HG03159 (cell line): ENCODE data around the gene LRRC75A.
"Not testable (repeated sequence)": the region's sequence is repeated elsewhere in the genome, so short reads cannot be mapped to it uniquely, and the experiment has no call there.

ENCODE experiments used
- ATAC-seq: cut with Tn5 transposase; IDR thresholded peaks from one replicate; pipeline ENCODE4 v1.9.1; 2021; ENCODE audit warnings: mild to moderate bottlenecking, moderate library complexity; ENCODE audit not compliant: unreplicated experiment

The LRRC75A gene

DNA sequence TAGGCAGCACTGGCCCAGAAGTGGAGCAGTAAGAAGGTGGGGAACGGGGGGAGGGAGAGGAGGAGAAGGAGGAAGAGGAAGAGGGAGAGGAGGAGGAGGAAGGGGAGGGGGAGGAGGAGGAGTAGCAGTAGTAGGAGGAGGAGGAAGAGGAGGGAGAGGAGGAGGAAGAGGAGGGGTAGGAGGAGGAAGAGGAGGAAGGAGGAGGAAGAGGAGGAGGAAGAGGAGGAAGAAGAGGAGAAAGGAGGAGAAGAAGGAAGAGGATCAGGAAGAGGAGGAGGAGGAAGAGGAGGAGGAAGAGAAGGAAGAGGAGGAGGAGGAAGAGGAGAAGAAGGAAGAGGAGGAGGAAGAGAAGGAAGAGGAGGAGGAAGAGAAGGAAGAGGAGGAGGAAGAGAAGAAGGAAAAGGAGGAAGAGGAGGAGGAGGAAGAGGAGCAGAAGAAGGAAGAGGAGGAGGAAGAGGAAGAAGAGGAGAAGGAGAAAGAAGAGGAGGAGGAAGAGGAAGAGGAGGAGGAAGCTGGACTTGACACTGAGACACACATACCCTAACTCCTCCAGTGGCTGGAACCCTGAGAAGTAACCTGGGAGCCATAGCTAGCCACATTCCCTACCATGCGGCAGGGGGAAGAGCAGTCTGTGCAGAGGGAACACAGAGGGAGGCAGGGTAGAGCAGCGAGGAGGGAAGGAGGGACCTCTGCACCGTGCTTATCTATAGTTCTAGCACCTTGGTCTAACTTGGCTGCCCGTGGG lies 35.8 kb downstream of the LRRC75A start:
- no peak for ATAC-seq

DNA sequence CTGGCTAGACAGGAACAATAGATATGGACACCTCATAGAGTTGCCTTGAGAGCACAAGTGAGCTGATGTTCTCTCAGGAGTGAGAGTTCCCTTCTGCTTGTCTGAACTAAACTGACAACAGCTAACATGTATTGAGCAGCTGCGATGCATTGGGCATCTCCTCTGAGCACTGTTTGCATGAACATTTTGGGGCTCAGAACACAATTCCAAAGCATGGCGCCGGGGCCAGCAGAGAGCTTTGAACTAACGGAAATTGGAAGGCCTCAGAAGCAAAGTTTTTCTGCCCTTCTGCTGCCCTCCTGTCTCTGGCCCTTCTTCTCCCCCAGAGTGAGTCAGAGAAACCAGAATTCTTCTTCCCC lies 38.5 kb downstream of the LRRC75A start:
- no peak for ATAC-seq

DNA sequence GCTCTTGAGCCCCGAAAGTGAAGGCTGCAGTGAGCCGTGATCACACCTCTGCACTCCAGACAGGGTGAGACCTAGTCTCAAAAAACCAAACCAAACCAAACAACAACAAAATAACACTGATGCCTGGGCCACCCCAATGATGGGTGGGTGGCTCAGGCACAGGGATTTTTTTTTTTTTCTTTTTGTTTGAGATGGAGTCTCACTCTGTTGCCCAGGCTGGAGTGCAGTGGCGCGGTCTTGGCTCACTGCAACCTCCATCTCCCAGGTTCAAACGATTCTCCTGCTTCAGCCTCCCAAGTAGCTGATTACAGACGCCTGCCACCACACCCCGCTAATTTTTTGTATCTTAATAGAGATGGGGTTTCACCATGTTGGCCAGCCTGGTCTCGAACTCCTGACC lies 39.7 kb downstream of the LRRC75A start:
- ATAC-seq = not testable (repeated sequence)

DNA sequence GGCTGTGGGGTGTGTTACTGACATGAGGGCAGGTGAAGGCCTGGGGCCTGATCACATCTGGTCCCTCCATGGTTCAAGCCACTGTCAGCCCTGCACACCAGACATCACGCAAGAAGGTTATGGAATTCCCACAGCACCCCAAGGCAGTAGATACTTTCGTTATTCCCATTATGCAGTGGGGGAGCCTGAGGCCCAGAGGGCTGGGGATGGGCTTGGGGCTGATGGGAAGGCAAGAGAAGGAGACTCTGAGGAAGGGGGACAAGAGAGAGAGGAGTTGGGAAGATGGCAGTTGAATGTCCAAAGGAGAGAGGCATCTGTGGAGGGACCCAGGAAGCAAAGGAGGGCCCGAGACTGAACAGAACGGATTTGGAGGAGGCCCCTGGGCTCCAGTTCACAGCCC lies 42.0 kb downstream of the LRRC75A start:
- no peak for ATAC-seq

DNA sequence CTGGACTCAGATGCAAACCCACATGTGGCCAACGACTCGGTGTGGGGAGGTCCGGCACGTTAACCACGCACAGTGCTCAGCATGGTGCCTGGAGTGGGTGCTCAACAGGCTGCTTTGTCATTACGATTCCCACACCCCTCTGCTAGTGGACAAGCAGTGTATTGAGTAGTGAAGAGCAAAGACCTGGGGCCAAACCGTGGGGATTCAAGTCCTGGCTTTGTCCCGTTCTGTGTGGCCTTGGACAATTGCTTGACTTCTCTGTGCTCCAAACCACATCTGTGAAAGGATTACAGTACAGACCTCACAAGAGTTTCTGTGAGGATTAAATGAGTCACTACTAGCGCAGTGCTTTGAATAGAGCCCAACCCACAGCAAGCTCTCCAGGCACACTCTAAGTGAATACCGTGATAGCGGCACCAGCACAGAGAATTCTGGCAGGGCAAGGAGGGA lies 42.8 kb downstream of the LRRC75A start:
- no peak for ATAC-seq

DNA sequence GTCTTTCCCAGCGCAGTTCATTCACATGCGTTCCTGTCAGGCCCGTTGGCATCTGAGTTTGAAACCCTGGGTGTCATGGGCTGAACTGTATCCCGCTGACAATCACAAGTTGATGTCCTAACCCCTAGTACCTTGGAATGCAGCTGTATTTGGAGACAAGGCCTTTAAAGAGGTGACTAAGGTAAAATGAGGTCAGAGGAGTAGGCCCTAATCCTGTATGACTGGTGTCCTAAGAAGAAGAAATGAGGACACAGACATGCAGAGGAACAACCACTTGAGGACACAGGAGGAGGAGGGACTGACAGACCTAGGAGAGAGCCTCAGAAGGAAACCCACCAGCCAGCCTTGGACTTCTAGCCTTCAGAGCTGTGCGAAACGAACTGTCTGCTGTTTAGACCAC lies 43.5 kb downstream of the LRRC75A start:
- no peak for ATAC-seq

DNA sequence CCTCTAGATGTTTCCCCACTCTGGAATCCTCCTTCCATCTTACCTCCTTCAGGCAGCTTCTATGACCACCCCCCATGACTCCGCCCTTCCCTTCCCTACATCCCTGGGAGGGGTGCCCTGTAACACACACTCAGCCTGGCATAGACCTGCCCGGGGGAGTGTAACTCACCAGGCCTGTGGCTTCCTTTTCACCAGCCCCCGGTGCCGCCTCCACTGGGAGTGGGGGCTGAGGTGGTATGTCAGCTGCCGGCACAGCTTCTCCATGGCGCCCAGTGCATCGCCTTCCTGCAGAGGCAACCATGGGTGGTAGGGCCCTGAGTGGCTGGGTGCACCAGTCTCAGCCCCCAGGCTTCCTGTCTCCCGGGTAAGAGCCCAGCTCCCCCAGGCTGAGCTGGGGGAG lies 44.3 kb downstream of the LRRC75A start:
- ATAC-seq = no peak

DNA sequence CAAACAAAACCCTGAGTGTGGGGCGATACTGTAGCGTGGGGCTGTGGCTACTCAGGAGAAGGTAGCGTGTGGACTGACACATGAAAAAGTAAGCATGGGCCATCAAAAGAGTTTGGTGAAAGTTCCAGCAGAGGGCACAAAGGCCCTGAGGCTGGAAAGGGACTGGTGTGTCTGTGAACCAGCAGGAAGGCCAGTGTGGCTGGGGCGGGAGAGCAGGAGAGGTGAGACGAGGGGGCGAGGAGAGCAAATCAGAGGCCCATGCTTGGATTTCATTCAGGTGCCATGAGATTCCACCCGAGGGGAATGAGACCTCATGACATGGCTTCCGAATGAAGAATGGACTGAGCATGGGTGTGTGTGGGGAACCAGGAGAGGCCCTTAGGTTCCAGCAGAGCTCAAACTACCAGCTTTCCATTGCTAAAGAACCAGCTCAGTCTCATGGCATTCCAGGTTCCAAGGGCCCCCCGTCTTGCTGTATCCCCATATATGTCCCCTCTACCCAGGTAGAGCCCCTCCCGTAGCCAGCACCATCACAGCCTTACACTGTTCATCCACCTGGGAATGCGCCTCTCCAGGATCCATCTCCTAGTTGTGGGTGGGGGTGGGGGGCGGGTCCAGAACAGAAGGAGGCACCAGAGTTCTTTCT lies 45.5 kb downstream of the LRRC75A start:
- no peak for ATAC-seq

DNA sequence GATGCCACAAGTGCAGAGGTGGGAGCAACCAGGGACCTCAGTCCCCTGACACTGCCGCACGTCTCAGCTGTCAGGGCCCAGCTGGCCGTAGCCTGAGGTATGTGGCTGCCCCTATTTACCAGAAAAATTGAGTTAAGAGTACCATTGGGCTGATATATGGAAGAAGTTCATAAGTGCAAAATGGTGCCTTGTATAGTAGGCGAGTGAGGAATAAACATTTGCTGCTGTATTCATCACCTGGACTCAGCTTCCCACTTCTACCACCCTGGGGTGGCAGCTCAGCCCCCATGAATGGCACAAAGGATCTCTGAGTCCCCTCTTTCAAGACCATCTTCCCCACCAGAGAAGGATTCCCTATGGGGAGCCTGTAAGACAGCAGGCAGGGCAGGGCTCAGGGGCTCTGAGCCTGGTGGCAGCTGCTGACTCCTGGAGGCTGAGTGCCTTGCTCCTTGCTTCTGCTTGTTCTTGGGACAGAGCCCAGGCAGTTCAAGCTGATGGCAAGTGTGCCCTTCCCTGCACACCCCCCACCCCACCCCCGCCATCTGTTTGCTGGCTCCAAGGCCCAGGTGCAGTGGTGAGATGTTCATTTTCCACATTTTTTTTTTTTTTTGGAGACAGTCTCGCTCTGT lies 47.6 kb downstream of the LRRC75A start:
- ATAC-seq = no peak

DNA sequence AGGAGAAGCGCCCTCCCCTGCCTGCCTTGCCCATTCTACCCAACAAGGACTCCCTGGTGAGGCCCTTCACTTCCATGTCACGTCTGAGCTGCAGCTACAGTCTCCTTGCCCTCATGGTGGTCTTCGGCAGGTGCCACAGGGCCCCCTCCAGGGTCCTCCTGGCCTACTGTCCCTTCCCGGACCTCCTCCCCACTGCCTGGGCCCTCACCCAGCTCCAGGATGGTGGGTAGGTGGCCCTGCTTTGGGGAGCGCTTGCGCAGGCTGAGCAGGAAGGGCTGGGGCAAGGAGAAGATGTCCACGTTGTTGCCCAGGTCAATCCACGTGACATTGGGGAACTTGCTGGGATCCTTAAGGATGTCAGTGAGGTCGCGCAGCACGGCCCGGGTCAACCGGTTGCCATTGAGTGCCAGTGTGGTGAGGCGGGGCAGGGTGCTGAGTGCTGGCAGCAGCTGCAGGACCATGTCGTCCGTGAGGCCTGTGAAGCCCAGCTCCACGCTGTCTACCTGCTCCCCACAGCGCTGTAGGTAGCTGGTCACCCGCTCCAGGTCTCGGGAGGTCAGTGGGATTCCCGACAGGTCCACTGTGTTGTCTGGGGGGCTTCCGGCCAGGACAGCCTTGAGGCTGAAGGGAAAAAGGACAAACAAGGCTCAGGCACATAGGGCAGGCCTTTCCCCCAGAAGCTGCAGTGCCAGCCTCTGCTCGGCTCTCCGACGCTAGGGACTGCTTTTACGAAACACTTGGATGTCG lies 48.3 kb downstream of the LRRC75A start:
- no peak for ATAC-seq

DNA sequence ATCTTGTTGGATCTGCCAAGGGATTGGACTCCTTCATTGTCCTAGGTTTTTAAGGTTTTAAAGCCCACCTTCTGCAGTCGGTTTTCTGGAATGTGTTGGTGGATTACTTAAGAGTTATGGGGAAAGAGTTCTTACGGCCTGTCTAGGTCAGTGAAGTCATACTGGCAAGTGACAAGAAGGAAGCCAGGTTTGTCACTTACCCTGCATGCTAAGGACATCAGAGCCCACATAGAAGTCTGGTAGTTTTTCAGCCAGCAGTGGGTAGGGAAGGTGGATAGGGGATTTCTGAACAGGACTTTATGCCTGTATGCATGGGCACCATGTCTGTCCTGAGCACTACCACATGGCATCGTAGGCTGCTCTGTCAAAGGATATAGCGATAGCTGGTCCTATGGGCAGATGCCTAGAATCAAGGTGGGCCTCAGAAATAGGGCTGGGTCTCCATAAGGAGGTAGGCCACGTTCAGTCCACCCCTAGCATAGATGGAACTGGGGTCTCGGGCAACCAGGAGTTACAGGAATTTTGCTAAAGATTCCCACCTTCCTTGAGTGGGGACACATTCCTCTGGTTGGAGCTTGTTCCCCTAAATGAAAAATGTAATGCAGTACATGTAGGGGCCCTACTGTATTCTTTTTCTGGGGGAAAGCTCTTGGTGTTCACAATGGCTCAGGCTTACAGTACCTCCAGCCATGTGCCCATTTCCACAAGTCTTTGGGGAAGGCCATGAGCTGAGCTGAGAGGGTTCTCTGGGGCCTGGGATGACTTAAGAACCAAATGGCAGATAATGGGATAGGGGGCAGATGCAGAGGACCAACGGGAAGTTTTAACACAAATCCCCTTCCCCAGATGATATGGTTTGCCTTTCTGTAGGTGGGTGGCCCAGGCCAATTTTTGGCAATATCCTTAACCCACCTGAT lies 49.1 kb downstream of the LRRC75A start:
- ATAC-seq = no peak

DNA sequence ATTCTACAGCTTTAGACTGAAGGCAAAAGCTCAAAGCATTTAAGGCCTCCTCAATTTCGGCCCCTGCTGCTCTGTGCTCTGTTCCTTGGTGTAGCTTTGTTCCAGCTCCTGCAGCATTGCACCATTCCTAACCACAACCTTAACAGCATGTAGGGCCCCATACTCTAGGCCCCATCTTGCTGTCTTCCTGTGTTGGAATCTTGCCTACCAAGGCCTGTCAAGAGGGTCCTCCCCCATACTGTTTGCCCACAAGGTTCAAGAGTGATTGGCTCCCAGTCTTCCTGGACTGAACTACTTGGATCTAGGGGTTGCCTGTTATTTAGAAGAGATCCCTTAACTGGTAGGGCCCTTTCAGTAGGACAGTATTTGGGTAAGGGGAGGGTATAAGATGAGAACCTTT lies 49.9 kb downstream of the LRRC75A start:
- no peak for ATAC-seq

DNA sequence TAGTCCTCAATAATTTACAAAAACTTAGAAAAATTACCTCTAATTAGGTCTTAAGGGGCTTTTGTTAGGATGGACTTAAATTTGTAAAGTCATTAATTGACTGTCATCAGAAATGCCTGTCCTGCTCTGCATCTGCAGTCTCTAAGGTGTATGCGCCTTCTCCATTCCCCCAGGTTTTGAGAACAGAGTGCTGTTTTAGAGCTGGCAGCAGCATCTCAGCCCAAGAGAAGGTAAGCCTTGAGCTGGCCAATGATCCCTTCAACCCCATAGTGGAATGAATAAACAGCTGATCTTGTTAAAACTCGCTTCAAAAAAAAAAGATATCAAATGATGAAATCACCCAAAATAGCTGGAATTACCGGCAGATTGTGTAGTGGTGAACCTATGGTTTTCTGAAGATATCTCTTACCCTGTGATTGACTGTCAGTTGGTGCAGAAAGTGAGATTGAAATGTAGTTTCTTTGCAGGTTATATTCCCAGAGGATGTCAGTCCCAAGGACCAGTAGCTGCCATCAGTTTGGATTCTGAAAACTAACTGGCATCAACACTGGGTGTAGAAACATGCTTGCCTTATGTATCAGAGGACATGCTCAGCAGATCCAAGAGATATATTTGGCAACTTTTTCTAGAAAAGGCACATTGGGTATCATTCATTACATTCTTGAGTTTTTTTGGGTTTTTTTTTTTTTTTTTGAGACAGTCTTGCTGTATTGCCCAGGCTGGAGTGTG lies 50.9 kb downstream of the LRRC75A start:
- no peak for ATAC-seq

DNA sequence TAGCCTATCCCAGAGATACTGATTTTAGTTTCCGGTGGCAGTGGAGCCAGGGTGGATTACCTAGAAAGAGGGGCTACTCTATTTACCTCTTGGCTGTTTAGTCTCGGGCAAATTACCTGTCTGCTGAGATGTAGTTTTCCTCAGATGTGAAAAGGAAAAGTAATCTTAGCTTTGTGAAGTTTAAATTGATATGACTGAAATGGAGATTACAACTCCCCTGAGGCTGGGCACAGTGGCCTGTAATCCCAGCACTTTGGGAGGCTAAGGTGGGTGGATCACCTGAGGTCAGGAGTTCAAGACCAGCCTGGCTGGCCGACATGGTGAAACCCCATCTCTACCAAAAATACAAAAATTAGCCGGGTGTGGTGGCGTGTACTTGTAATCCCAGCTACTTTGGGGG lies 51.6 kb downstream of the LRRC75A start:
- ATAC-seq = not testable (repeated sequence)

DNA sequence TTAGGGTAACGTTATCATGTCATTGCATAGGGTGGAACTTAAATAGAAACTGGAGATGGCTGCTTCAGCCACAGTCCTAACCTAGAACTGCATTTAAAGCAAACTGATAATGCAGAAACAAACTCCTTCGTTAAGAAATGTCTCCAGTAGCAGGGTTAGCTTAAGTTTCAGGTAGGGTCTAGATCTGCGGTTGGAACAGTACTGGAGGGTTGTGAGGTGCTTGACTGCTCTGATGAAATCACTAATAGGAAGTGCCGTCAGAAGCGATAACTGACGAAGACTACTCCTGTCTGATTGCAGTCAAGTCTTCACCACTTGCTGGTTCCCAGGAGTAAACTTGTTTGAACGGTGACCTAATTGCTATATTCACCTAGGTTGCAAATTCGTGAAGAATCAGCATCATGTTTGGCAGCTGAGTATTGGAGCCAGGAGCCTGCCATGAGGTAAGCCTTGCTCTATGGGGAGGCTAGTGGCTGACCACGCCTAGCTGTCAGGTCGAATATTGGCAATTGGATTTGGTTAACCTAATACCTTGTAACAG lies 52.1 kb downstream of the LRRC75A start:
- ATAC-seq = no peak

DNA sequence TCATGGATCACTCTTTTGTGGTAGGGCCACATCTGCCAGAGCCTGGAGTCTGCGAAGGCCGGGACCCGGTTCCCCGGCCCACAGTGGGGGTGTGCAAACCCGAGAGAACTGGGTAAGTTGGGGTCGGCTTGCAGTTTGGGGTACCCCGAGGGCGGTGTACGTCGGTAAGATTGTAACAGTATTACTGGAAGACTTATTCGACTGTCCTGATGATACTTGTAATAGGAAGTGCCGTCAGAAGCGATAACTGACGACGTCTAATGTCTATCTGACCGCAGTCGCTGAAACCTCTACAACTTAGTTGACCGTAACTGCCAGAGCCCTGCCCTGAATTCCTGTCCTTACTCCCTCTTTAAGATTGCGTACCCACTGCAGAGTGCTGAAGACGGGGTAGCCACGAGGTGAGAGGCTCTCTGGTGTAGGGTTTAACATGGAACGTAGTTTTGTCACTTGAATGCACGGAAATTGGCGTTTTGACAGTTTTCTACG lies 52.6 kb downstream of the LRRC75A start:
- peak; percentile 4 for ATAC-seq

DNA sequence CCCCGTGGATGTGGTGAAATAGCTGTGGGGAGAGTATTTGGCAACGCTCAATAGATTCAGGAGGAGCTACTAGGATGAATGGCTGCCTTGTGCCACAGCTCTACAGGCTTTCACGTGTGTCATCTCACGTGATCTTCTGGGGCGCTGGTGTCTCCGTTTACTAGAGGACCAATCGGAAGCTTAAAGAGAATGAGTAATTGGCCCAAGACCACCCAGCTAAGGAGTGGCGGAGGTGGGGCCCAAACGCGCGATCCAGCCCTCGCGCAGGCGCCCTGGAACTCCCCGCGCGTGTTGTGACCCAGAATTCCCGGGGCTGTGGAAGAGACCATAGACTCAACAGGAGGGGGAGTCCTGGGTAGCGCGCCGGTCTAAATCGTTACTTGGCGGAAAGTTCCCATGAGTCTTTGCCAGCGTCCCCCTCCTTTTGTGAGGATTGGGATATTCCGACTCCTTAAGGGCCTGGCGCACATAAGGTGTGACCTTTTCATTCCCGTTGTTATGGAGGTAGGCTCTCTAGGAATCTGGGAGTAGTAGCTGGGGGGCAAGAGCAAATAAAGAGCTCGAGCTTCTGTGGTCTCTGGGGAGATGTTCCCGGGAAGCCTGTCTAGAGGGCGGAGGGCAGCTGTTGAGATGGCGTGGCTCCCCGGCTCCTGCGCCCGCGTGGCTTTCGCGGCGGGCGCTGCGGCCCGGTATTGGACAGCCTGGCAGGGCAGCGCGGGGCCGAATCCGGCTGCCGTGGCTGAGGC lies 53.3 kb downstream of the LRRC75A start:
- peak; percentile 82 for ATAC-seq

DNA sequence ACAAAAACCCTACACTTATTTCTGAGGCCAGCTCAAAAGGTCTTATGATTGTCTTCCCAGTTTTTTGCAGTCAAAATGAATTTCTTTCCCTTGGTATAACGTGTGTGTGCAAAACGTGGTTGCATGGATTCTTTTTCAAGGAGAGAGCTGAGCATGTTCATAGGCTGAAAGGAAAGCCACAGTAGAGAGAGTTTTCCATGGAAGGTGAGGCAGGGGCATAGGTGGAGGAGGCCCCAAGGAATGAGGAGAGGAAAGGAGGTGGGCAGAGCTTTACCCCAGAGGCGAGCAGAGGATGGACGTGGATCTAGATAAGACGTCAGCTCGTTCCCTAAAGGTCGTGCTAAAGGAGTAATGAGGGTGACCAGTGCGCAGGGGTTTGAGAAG lies 53.8 kb downstream of the LRRC75A start:
- peak; percentile 7 for ATAC-seq

DNA sequence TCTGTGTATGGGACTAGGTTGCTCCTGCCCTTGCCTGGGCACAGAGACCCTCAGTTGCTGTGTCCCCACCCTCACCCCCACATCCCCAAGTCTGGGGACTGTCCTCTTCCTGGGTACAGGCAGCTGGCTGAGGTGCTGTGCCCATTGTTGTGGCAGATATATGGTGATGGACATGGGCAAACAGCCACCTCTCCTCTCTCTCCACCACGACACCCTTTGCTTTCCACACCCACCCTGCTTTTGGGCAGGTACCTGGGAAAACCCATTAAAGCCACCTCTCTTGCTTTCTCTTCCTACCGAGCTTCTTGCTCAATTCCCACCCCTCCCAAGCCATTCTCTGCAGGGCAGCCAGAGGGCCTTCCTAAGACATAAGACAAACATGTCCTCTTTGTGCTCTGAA lies 54.9 kb downstream of the LRRC75A start:
- no peak for ATAC-seq
